H1 (cell line): ENCODE data around the gene ASXL2. TPM values are rescaled to one million over a fixed set of nuclear protein-coding genes. Genes with fewer than 3 reads are reported as not detected.
"Not testable (repeated sequence)": the region's sequence is repeated elsewhere in the genome, so short reads cannot be mapped to it uniquely, and the experiment has no call there.

Experiments
- CTCF ChIA-PET: fragments of 300-600 bp; sonication (Branson Sonifier 250); formaldehyde crosslinking; loops from one replicate; lab custom pipeline; 2021; ENCODE audit not compliant: partially characterized antibody; lab: Charles Lee
- POLR2A ChIA-PET: fragments of 300-600 bp; sonication (Branson Sonifier 250); formaldehyde crosslinking; loops from one replicate; lab custom pipeline; 2021; ENCODE audit warnings: inconsistent platforms; ENCODE audit not compliant: partially characterized antibody; lab: Charles Lee
- DNase-seq, 2 experiments: peaks; one replicate each; pipeline versions ENCODE4 v3.0.0 to v3.0.0-alpha.2; 2010 to 2022; ENCODE audit warnings: low spot score in 2 of 2, low read depth in 1 of 2, mixed read lengths in 1 of 2
- FAIRE-seq: peaks from 2 replicates; lab custom pipeline; 2011; peaks lifted over from hg19 to GRCh38; lab: Jason Lieb, UNC
- H2AFZ ChIP-seq: 2 replicates; pipeline ENCODE4 v1.8.1; 2012; ENCODE audit warnings: low read length, inconsistent platforms
- H2AK5ac ChIP-seq: 2 replicates; pipeline ENCODE4 v1.6.1; 2013; ENCODE audit warnings: low read depth, low read length
- H2BK120ac ChIP-seq: replicated peaks from 2 replicates; pipeline ENCODE3; 2013; ENCODE audit warnings: low read depth, low read length, inconsistent platforms
- H2BK12ac ChIP-seq: 2 replicates; pipeline ENCODE4 v1.6.1; 2013; ENCODE audit warnings: low read depth, low read length
- H2BK15ac ChIP-seq: 2 replicates; pipeline ENCODE4 v1.6.1; 2013; ENCODE audit warnings: low read length
- H2BK20ac ChIP-seq: 2 replicates; pipeline ENCODE4 v1.6.1; 2013; ENCODE audit warnings: low read length
- H2BK5ac ChIP-seq: 2 replicates; pipeline ENCODE4 v1.6.1; 2013; ENCODE audit warnings: low read depth, low read length
- H3K14ac ChIP-seq: 2 replicates; pipeline ENCODE4 v1.6.1; 2013; ENCODE audit warnings: inconsistent platforms; ENCODE audit not compliant: insufficient read length
- H3K18ac ChIP-seq: 2 replicates; pipeline ENCODE4 v1.6.1; 2013; ENCODE audit warnings: low read length; ENCODE audit errors: extremely low read depth
- H3K23ac ChIP-seq: 2 replicates; pipeline ENCODE4 v1.6.1; 2013; ENCODE audit warnings: inconsistent platforms; ENCODE audit not compliant: insufficient read length
- H3K23me2 ChIP-seq: 2 replicates; pipeline ENCODE4 v1.6.1; 2013; ENCODE audit warnings: low read depth, low read length
- H3K27ac ChIP-seq: 2 replicates; pipeline ENCODE4 v1.6.1; 2011; ENCODE audit warnings: low read depth, low read length, inconsistent platforms
- H3K27me3 ChIP-seq, 4 experiments: replicated peaks in 1 of 4; 1 replicate in 1 of 4; 2 replicates in 3 of 4; pipeline versions ENCODE4 v1.6.1 to v1.8.1; 2011 to 2013; ENCODE audit warnings: low read length in 3 of 4, mild to moderate bottlenecking in 3 of 4, inconsistent platforms in 2 of 4, mixed read lengths in 2 of 4, moderate library complexity in 1 of 4; ENCODE audit not compliant: control insufficient read depth in 3 of 4, insufficient read depth in 3 of 4; ENCODE audit errors: extremely low read depth in 1 of 4
- H3K36me3 ChIP-seq, 4 experiments: 2 replicates each; pipeline versions ENCODE4 v1.6.1 to v1.8.1; 2011 to 2013; ENCODE audit warnings: mild to moderate bottlenecking in 4 of 4, low read length in 3 of 4, moderate library complexity in 2 of 4, control low read depth in 1 of 4, inconsistent platforms in 1 of 4; ENCODE audit not compliant: insufficient read depth in 4 of 4, control insufficient read depth in 2 of 4
- H3K4ac ChIP-seq: replicated peaks from 2 replicates; pipeline ENCODE3; 2013; ENCODE audit warnings: low read length, low read depth, mixed read lengths, inconsistent platforms; ENCODE audit not compliant: insufficient read length
- H3K4me1 ChIP-seq, 4 experiments: replicated peaks in 1 of 4; 1 replicate in 1 of 4; 2 replicates in 3 of 4; pipeline versions ENCODE4 v1.6.1 to v1.8.1; 2011 to 2013; ENCODE audit warnings: low read length in 3 of 4, inconsistent platforms in 2 of 4, mixed read lengths in 1 of 4; ENCODE audit not compliant: insufficient read depth in 4 of 4, control insufficient read depth in 3 of 4
- H3K4me2 ChIP-seq, 2 experiments: 2 replicates each; pipeline versions ENCODE4 v1.6.1 to v1.8.1; 2011 to 2013; ENCODE audit warnings: low read depth in 2 of 2, low read length in 2 of 2, control low read depth in 1 of 2, inconsistent platforms in 1 of 2, mild to moderate bottlenecking in 1 of 2; ENCODE audit not compliant: insufficient read depth in 1 of 2
- H3K4me3 ChIP-seq, 4 experiments: fragments of 200-600, 300-600 bp in 1 of 4; sonication (generic), shearing (Covaris generic), sonication (Bioruptor Twin) in 1 of 4; 2 replicates each; pipeline versions ENCODE4 v1.5.1 to v1.8.1; 2011 to 2016; ENCODE audit warnings: low read length in 4 of 4, low read depth in 3 of 4, control low read depth in 2 of 4, inconsistent platforms in 2 of 4, mild to moderate bottlenecking in 2 of 4, mixed read lengths in 1 of 4, moderate library complexity in 1 of 4; ENCODE audit not compliant: insufficient read depth in 2 of 4; ENCODE audit errors: extremely low read depth in 1 of 4
- H3K56ac ChIP-seq: replicated peaks from 2 replicates; pipeline ENCODE3; 2013; ENCODE audit warnings: low read depth, mild to moderate bottlenecking, mixed read lengths, low read length, inconsistent platforms; ENCODE audit not compliant: insufficient read length
- H3K79me1 ChIP-seq: 2 replicates; pipeline ENCODE4 v1.6.1; 2013; ENCODE audit warnings: low read depth, low read length, control low read depth
- H3K79me2 ChIP-seq, 2 experiments: 2 replicates each; pipeline versions ENCODE4 v1.6.1 to v1.8.1; 2012 to 2013; ENCODE audit warnings: low read length in 2 of 2, mild to moderate bottlenecking in 2 of 2, inconsistent platforms in 1 of 2; ENCODE audit not compliant: insufficient read depth in 2 of 2, control insufficient read depth in 1 of 2
- H3K9ac ChIP-seq, 4 experiments: replicated peaks in 1 of 4; 1 replicate in 1 of 4; 2 replicates in 3 of 4; pipeline versions ENCODE4 v1.6.1 to v1.8.1; 2011 to 2013; ENCODE audit warnings: low read depth in 3 of 4, low read length in 3 of 4, control low read depth in 2 of 4, mild to moderate bottlenecking in 2 of 4, moderate library complexity in 2 of 4, inconsistent platforms in 1 of 4; ENCODE audit errors: extremely low read depth in 1 of 4
- H3K9me3 ChIP-seq, 2 experiments: 2 replicates each; pipeline versions ENCODE4 v1.6.1 to v1.8.1; 2012 to 2013; ENCODE audit warnings: mild to moderate bottlenecking in 2 of 2, moderate library complexity in 2 of 2, control low read depth in 1 of 2, inconsistent platforms in 1 of 2, low read depth in 1 of 2, low read length in 1 of 2, mixed read lengths in 1 of 2; ENCODE audit not compliant: insufficient read depth in 2 of 2
- H4K20me1 ChIP-seq, 2 experiments: replicated peaks in 1 of 2; 2 replicates each; pipeline versions ENCODE3 to v1.8.1; 2011 to 2013; ENCODE audit warnings: inconsistent platforms in 2 of 2, low read length in 2 of 2, mild to moderate bottlenecking in 1 of 2; ENCODE audit not compliant: insufficient read depth in 2 of 2, control insufficient read depth in 1 of 2
- H4K5ac ChIP-seq: 2 replicates; pipeline ENCODE4 v1.6.1; 2013; ENCODE audit warnings: low read length, low read depth, mixed read lengths, inconsistent platforms; ENCODE audit not compliant: insufficient read length
- H4K8ac ChIP-seq: 2 replicates; pipeline ENCODE4 v1.8.0; 2013; ENCODE audit warnings: mild to moderate bottlenecking, moderate library complexity, low read length, inconsistent platforms; ENCODE audit not compliant: insufficient read depth; ENCODE audit errors: extremely low read depth
- H4K91ac ChIP-seq: replicated peaks from 2 replicates; pipeline ENCODE3; 2013; ENCODE audit warnings: low read length, mixed read lengths, inconsistent platforms; ENCODE audit not compliant: insufficient read length
- WGBS, 2 experiments: shearing (Covaris generic) in 1 of 2; methylation state at CpG; one replicate each; pipeline versions ENCODE4 v1.1.6 to v1.1.7; 2013 to 2015; ENCODE audit warnings: low lambda C conversion rate in 2 of 2, mixed read lengths in 2 of 2, inconsistent platforms in 1 of 2, low coverage in 1 of 2, missing lambda C conversion rate in 1 of 2; ENCODE audit not compliant: insufficient replicate concordance in 2 of 2, insufficient coverage in 1 of 2, insufficient read length in 1 of 2; ENCODE audit errors: extremely low coverage in 1 of 2, missing lambda C conversion rate in 1 of 2; 5-methylcytosine and 5-hydroxymethylcytosine counted together
- polyA plus RNA-seq, 7 experiments: library from polyadenylated mRNA; depleted of rRNA in 3 of 7; stranded (reverse) in 5 of 7; unstranded in 2 of 7; fragments of >200 nt in 5 of 7; fragments of 200-250 nt in 2 of 7; gene quantifications; 1 replicate in 5 of 7; 2 replicates in 1 of 7; 4 replicates in 1 of 7; pipeline versions ENCODE4 v1.2.1 to v1.2.3, GENCODE V29; 2011 to 2013; ENCODE audit warnings: missing spikeins in 2 of 7, mixed read lengths in 2 of 7
- total RNA-seq: library from RNA; stranded (reverse); fragmentation: NEBNext Ultra II Directional; extraction: Animal tissue kit (Norgen Biotek cat#: 25700); gene quantifications from 2 replicates; pipeline ENCODE4 v1.2.1, GENCODE V29; 2021

ASXL2 gene
- total and polyA plus RNA-seq, 2 of the 8 experiments (the other 6 are each of a cell fraction or from before 2014, with no cell fraction given): 7.2 to 41.3 TPM

DNA sequence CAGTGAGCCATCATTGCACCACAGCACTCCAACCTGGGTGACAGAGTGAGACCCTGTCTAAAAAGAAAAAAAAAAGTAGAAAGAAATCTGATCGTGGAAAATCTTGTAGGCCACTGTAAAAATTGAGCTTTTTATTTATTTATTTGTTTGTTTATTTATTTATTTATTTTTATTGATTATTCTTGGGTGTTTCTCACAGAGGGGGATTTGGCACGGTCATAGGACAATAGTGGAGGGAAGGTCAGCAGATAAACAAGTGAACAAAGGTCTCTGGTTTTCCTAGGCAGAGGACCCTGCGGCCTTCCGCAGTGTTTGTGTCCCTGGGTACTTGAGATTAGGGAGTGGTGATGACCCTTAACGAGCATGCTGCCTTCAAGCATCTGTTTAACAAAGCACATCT lies 31.3 kb upstream of the ASXL2 start:
- H2BK5ac ChIP-seq, H2BK12ac ChIP-seq, H4K5ac ChIP-seq, H3K14ac ChIP-seq, H3K36me3 ChIP-seq, H3K79me2 ChIP-seq, H3K56ac ChIP-seq, H3K23me2 ChIP-seq, H3K18ac ChIP-seq, H3K23ac ChIP-seq, H3K27ac ChIP-seq, H3K4me2 ChIP-seq, H4K91ac ChIP-seq, H2BK15ac ChIP-seq, H4K20me1 ChIP-seq, DNase-seq, H2AFZ ChIP-seq, H3K4me1 ChIP-seq, H4K8ac ChIP-seq, H3K4ac ChIP-seq, H2BK120ac ChIP-seq, H2AK5ac ChIP-seq, H3K27me3 ChIP-seq, H3K4me3 ChIP-seq, POLR2A ChIA-PET, H2BK20ac ChIP-seq, FAIRE-seq, H3K9ac ChIP-seq, H3K9me3 ChIP-seq, H3K79me1 ChIP-seq: not testable (repeated sequence)
- CTCF ChIA-PET: interaction anchor here (0.8 kb wide), 1 partner anchor 56 kb away, joined by 6 read pairs; no protein-coding TSS in a partner anchor
- 97% methylated on average over 2 of the region's 5 CpGs; no CpG with 5 or more reads in 1 of the 2 experiments for WGBS, 2 experiments
